ENCODE measurements around the gene TMEM178A.
"Not testable (repeated sequence)": the region's sequence is repeated elsewhere in the genome, so short reads cannot be mapped to it uniquely, and the experiment has no call there.

DNA sequence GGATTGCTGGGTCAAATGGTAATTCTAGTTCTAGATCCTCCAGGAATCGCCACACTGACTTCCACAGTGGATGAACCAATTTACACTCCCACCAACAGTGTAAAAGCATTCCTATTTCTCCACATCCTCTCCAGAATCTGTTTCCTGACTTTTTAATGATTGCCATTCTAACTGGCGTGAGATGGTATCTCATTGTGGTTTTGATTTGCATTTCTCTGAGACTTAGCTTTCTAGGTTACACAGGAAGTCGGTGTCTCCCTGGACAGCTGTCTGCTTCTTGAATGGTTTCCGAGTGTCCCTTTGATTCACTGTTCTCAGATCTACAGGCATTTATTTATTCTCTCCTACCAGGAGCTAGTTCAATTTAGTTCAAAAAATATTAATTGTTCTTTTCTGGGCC is 62.4 kb downstream of the TMEM178A start:
- TF ChIP-seq, protein P1, sequence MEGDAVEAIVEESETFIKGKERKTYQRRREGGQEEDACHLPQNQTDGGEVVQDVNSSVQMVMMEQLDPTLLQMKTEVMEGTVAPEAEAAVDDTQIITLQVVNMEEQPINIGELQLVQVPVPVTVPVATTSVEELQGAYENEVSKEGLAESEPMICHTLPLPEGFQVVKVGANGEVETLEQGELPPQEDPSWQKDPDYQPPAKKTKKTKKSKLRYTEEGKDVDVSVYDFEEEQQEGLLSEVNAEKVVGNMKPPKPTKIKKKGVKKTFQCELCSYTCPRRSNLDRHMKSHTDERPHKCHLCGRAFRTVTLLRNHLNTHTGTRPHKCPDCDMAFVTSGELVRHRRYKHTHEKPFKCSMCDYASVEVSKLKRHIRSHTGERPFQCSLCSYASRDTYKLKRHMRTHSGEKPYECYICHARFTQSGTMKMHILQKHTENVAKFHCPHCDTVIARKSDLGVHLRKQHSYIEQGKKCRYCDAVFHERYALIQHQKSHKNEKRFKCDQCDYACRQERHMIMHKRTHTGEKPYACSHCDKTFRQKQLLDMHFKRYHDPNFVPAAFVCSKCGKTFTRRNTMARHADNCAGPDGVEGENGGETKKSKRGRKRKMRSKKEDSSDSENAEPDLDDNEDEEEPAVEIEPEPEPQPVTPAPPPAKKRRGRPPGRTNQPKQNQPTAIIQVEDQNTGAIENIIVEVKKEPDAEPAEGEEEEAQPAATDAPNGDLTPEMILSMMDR (IDR thresholded peaks at IDR 0.05), result not testable (repeated sequence)
- TF ChIP-seq ZFX (IDR thresholded peaks at IDR 0.05; ENCODE audit: borderline replicate concordance), result not testable (repeated sequence)

Data from 22Rv1 (cell line).